Measurements from ENCODE around the gene EPB41L3. TPM values are rescaled to one million over a fixed set of nuclear protein-coding genes. Genes with fewer than 3 reads are reported as not detected.

Gene EPB41L3
- total and polyA plus RNA-seq, 2 experiments from 2014 or later, result 8.0 to 11.7 TPM

- no peaks in the 10 kb centered on the region for H4K20me1 ChIP-seq (replicated peaks; ENCODE audit: insufficient read depth)
- TF ChIP-seq CREB1 (CRISPR knock-in tag; IDR thresholded peaks at IDR 0.05; ENCODE audit: low read depth) (no peak), ZNF462 (CRISPR knock-in tag; IDR thresholded peaks at IDR 0.05) (no peak), NANOG (IDR thresholded peaks at IDR 0.05; ENCODE audit: borderline replicate concordance) (no peak), STAT1 (IDR thresholded peaks at IDR 0.05; ENCODE audit: unreplicated experiment) (no peak), EZH2phosphoT487 (IDR thresholded peaks at IDR 0.05; ENCODE audit: unreplicated experiment) (no peak), REST (IDR thresholded peaks at IDR 0.05; ENCODE audit: unreplicated experiment) (no peak), ZNF331 (CRISPR knock-in tag; IDR thresholded peaks at IDR 0.05; ENCODE audit: low read depth) (no peak), ZNF114 (CRISPR knock-in tag; IDR thresholded peaks at IDR 0.05) (no peak), EZH2 (IDR thresholded peaks at IDR 0.05; ENCODE audit: low read depth, unreplicated experiment) (no peak), POLR2AphosphoS5 (IDR thresholded peaks at IDR 0.05; ENCODE audit: low read depth) (no peak), JUNB (IDR thresholded peaks at IDR 0.05; ENCODE audit: unreplicated experiment) (no peak)
- TF ChIP-seq, protein P1, sequence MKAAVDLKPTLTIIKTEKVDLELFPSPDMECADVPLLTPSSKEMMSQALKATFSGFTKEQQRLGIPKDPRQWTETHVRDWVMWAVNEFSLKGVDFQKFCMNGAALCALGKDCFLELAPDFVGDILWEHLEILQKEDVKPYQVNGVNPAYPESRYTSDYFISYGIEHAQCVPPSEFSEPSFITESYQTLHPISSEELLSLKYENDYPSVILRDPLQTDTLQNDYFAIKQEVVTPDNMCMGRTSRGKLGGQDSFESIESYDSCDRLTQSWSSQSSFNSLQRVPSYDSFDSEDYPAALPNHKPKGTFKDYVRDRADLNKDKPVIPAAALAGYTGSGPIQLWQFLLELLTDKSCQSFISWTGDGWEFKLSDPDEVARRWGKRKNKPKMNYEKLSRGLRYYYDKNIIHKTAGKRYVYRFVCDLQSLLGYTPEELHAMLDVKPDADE (IDR thresholded peaks at IDR 0.05), result no peak
- TF ChIP-seq, protein P2, sequence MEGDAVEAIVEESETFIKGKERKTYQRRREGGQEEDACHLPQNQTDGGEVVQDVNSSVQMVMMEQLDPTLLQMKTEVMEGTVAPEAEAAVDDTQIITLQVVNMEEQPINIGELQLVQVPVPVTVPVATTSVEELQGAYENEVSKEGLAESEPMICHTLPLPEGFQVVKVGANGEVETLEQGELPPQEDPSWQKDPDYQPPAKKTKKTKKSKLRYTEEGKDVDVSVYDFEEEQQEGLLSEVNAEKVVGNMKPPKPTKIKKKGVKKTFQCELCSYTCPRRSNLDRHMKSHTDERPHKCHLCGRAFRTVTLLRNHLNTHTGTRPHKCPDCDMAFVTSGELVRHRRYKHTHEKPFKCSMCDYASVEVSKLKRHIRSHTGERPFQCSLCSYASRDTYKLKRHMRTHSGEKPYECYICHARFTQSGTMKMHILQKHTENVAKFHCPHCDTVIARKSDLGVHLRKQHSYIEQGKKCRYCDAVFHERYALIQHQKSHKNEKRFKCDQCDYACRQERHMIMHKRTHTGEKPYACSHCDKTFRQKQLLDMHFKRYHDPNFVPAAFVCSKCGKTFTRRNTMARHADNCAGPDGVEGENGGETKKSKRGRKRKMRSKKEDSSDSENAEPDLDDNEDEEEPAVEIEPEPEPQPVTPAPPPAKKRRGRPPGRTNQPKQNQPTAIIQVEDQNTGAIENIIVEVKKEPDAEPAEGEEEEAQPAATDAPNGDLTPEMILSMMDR (conservative IDR thresholded peaks at IDR 0.05; ENCODE audit: low read depth in 2 of 2), result no peak
- DNase-seq (ENCODE audit: low spot score) (no peak), ATAC-seq (no peak)
- no peaks in the 10 kb centered on the region for H3K79me2 ChIP-seq (replicated peaks; ENCODE audit: insufficient read depth)
- no peaks in the 10 kb centered on the region for H3F3A ChIP-seq (replicated peaks; ENCODE audit: low read depth)
- H3K4me1 ChIP-seq (ENCODE audit: insufficient read depth), result no peaks in the 10 kb centered on the region
- Mint-ChIP-seq H3K4me3 (no peak overlapping the region), H3K9me3 (no peaks in the 10 kb centered on the region), H3K27ac (no peak overlapping the region; the same call in 1 of the 2 replicates), H3K27me3 (ENCODE audit: insufficient read depth, low read depth, poor library complexity) (no peaks in the 10 kb centered on the region), H3K4me1 (peaks cover 19% of the 10 kb centered on the region), H3K36me3 (ENCODE audit: low read depth) (no peaks in the 10 kb centered on the region)
- no peaks in the 10 kb centered on the region for H3K9me2 ChIP-seq (ENCODE audit: insufficient read depth)
- H3K27me3 ChIP-seq (ENCODE audit: insufficient read depth), result no peaks in the 10 kb centered on the region
- H3K4me3 ChIP-seq, result no peak overlapping the region
- H2AFZ ChIP-seq, result no peak overlapping the region
- H3K36me3 ChIP-seq (ENCODE audit: insufficient read depth), result no peaks in the 10 kb centered on the region
- no peak overlapping the region for H3K4me2 ChIP-seq
- H3K27ac ChIP-seq (ENCODE audit: low read depth), result no peak overlapping the region
Measured at GRCh38 chr18:5449858-5450509, 93.8 kb downstream of the EPB41L3 start.
